Measurements from ENCODE around the gene CD52. TPM values are rescaled to one million over a fixed set of nuclear protein-coding genes. Genes with fewer than 3 reads are reported as not detected.
A peak's percentile ranks its signal among the peaks of the same experiment; 100 is the strongest.

The CD52 gene
- total RNA-seq, 6 donors from 2014 or later, result 74.4 to 437 (median 172) TPM

DNA sequence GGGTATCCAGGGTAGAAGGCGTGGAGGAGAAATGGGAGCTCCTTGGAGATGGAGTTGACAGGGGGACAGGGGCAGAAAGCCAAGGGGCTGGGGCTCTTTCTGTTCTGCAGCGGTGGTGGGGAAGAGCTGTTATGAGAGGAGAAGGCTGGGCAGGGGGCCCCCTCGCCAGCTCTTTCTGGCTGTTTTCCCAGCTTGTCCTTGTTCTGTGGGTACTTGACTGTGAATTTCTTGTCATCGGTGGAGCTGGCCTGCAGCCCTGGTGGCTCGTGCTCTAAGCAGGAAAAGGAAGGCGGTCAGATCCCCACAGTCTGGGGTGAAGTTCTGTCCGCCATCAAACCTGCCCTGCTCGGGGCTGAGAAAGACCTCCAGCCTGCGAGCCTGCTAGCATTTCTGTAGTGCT is 47.2 kb downstream of the CD52 start:
- ATAC-seq (ENCODE audit: low FRiP score in 2 of 2) (no peak), DNase-seq (no peak)
- Histone ChIP-seq H3K9me3 (no peaks in the 10 kb centered on the region), H3K27me3 (peaks cover 0 to 19% (median 11%) of the 10 kb centered on the region in 4 donors), H3K36me3 (no peaks in the 10 kb centered on the region), H3K4me1 (peaks cover 8 to 16% (median 11%) of the 10 kb centered on the region in 4 donors), H3K27ac (no peak overlapping the region), H3K4me3 (no peak overlapping the region)
- TF ChIP-seq, protein P1, sequence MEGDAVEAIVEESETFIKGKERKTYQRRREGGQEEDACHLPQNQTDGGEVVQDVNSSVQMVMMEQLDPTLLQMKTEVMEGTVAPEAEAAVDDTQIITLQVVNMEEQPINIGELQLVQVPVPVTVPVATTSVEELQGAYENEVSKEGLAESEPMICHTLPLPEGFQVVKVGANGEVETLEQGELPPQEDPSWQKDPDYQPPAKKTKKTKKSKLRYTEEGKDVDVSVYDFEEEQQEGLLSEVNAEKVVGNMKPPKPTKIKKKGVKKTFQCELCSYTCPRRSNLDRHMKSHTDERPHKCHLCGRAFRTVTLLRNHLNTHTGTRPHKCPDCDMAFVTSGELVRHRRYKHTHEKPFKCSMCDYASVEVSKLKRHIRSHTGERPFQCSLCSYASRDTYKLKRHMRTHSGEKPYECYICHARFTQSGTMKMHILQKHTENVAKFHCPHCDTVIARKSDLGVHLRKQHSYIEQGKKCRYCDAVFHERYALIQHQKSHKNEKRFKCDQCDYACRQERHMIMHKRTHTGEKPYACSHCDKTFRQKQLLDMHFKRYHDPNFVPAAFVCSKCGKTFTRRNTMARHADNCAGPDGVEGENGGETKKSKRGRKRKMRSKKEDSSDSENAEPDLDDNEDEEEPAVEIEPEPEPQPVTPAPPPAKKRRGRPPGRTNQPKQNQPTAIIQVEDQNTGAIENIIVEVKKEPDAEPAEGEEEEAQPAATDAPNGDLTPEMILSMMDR (IDR thresholded peaks at IDR 0.05), result no peak
- TF ChIP-seq POLR2A (IDR thresholded peaks at IDR 0.05) (no peak), POLR2AphosphoS5 (IDR thresholded peaks at IDR 0.05) (no peak), EP300 (IDR thresholded peaks at IDR 0.05) (no peak)
- WGBS, 2 donors, result 28 to 43% methylated on average over 9 of the region's 9 CpGs

DNA sequence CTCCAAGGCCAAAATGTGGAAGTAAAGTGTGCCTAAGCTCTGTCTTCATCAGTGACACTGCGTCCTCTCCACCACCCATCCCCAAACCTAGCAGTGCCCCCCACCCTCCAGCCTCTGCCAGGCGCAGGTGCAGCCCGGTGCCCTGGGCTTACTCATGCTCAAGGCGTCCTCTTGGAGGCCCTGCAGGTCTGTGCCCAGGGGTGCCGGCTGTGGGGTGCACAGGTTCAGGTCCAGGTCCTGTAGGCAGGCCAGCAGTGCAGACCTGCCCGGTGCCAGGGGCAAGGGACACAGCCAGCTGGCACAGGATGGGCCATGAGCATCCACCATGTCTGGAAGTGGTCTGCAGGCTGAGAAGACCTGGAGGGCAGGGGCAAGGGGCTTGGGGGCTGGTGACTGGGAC is 49.7 kb downstream of the CD52 start:
- ATAC-seq (ENCODE audit: low FRiP score in 2 of 2) (peak in 1 of 2 donors; percentile 7), DNase-seq (no peak)
- peaks cover 0 to 7% (median 0%) of the 10 kb centered on the region in 4 donors for H3K4me1 ChIP-seq
- H3K27ac ChIP-seq, result no peak overlapping the region
- WGBS, 2 donors, result 60 to 98% methylated on average over 1 to 6 of the region's 6 CpGs
- no peaks in the 10 kb centered on the region for H3K36me3 ChIP-seq
- no peaks in the 10 kb centered on the region for H3K9me3 ChIP-seq
- H3K27me3 ChIP-seq, result no peaks in the 10 kb centered on the region
- H3K4me3 ChIP-seq, result no peak overlapping the region
- TF ChIP-seq, protein P1 (IDR thresholded peaks at IDR 0.05), result no peak
- TF ChIP-seq POLR2AphosphoS5 (IDR thresholded peaks at IDR 0.05), result no peak

DNA sequence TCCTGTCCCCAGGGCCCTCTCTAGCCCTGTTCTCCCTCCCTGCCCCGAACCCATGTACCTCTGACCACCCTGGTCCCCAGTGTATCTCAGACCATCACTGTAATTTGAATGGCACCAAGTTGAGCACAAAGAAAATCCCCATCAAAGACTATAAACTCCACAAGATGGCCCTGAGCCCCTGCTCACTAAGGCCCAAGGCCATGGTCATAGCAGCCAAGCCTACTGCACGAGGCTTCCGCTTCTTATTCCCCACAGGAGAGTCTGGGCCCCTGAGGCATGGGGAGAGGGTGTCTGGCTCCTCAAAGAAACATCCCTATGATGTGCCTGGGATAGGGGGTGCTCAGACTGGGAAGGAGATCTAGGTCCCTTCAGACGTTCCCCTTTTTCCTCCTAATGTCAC is 50.2 kb downstream of the CD52 start:
- ATAC-seq (ENCODE audit: low FRiP score in 2 of 2), result no peak
- TF ChIP-seq EP300 (IDR thresholded peaks at IDR 0.05) (no peak), POLR2A (IDR thresholded peaks at IDR 0.05) (no peak), POLR2AphosphoS5 (IDR thresholded peaks at IDR 0.05) (no peak)
- TF ChIP-seq, protein P1 (IDR thresholded peaks at IDR 0.05), result no peak
- 81 to 90% methylated on average over 3 to 4 of the region's 4 CpGs for WGBS, 2 donors

DNA sequence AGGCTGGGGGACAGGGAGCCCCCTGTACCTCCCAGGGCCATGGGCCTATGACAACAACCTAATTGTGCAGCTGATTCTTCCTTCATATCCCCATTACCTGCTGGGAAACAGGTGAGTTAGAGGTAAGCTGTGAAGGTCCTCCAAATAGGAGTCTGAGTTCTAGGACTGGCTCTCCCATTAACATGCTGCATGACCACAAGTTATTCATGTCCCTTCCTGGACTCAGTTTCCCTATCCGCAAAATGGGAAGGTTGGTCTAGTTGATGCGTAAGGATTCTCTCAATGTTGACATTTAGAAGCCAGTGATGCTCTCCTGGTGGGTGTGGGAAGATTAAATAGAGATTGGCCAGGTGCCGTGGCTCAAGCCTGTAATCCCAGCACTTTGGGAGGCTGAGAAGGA is 50.7 kb downstream of the CD52 start:
- DNase-seq (no peak), ATAC-seq (ENCODE audit: low FRiP score in 2 of 2) (no peak)
- no peaks in the 10 kb centered on the region for H3K36me3 ChIP-seq
- H3K27me3 ChIP-seq, result no peaks in the 10 kb centered on the region
- H3K4me1 ChIP-seq, result peaks cover 0 to 7% (median 0%) of the 10 kb centered on the region in 4 donors
- H3K4me3 ChIP-seq, result no peak overlapping the region
- no peak overlapping the region for H3K27ac ChIP-seq
- TF ChIP-seq, protein P1 (IDR thresholded peaks at IDR 0.05), result no peak
- TF ChIP-seq POLR2A (IDR thresholded peaks at IDR 0.05), result no peak
- no peak for TF ChIP-seq EP300 (IDR thresholded peaks at IDR 0.05)
- no peak for TF ChIP-seq POLR2AphosphoS5 (IDR thresholded peaks at IDR 0.05)
- H3K9me3 ChIP-seq, result no peaks in the 10 kb centered on the region
- WGBS, 2 donors, result 93 to 94% methylated on average over 3 of the region's 3 CpGs

More for the DNA sequence above, 50.2 kb downstream of the CD52 start:
- H3K27ac ChIP-seq, result no peak overlapping the region
- peaks cover 0 to 7% (median 0%) of the 10 kb centered on the region in 4 donors for H3K4me1 ChIP-seq
- no peaks in the 10 kb centered on the region for H3K9me3 ChIP-seq
- no peaks in the 10 kb centered on the region for H3K27me3 ChIP-seq
- H3K4me3 ChIP-seq, result no peak overlapping the region
- H3K36me3 ChIP-seq, result no peaks in the 10 kb centered on the region
- no peak for DNase-seq

Other genes with a start within 250 kb of the CD52 start
- 10 to 100 TPM in 2 of 6 donors, 1 to 10 TPM in 4; 1.7 to 12.0 (median 8.8) TPM for gene PDIK1L, start 206.1 kb upstream of the CD52 start, total RNA-seq
- 1 to 10 TPM; 1.0 to 6.7 (median 4.7) TPM for gene FAM110D, start 158.9 kb upstream of the CD52 start, total RNA-seq
- not detected for gene C1orf232, start 149.0 kb upstream of the CD52 start, total RNA-seq
- gene ZNF593, start 148.1 kb upstream of the CD52 start, total RNA-seq, result 10 to 100 TPM in 5 of 6 donors, 1 to 10 TPM in 1; 9.8 to 46.5 (median 29.2) TPM
- not detected for gene ZNF593OS, start 146.1 kb upstream of the CD52 start, total RNA-seq
- 10 to 100 TPM; 20.4 to 98.5 (median 43.1) TPM for gene CNKSR1, start 140.5 kb upstream of the CD52 start, total RNA-seq
- not detected for gene CATSPER4, start 127.4 kb upstream of the CD52 start, total RNA-seq
- gene CEP85, start 83.8 kb upstream of the CD52 start, total RNA-seq, result 10 to 100 TPM; 10.1 to 16.8 (median 10.7) TPM
- 100 to 1,000 TPM in 4 of 6 donors, 10 to 100 TPM in 2; 39.1 to 271 (median 156) TPM for gene SH3BGRL3, start 37.9 kb upstream of the CD52 start, total RNA-seq
- gene UBXN11, start 11.3 kb upstream of the CD52 start, total RNA-seq, result 100 to 1,000 TPM in 2 of 6 donors, 10 to 100 TPM in 4; 25.7 to 194 (median 62.5) TPM
- 10 to 100 TPM in 3 of 6 donors, 1 to 10 TPM in 2, under 1 TPM in 1; 0.59 to 25.2 (median 11.1) TPM for gene CRYBG2, start 36.2 kb downstream of the CD52 start, total RNA-seq
- 1 to 10 TPM in 2 of 6 donors, under 1 TPM in 3, not detected in 1; 0.30 to 1.3 (median 0.72) TPM for gene ZNF683, start 54.8 kb downstream of the CD52 start, total RNA-seq
- gene LIN28A, start 92.9 kb downstream of the CD52 start, total RNA-seq, result 1 to 10 TPM in 2 of 6 donors, not detected in 4; 1.2 to 1.4 TPM
- gene DHDDS, start 114.4 kb downstream of the CD52 start, total RNA-seq, result 10 to 100 TPM; 25.6 to 53.0 (median 39.4) TPM
- 100 to 1,000 TPM; 166 to 378 (median 267) TPM for gene HMGN2, start 154.5 kb downstream of the CD52 start, total RNA-seq
- gene RPS6KA1, start 211.8 kb downstream of the CD52 start, total RNA-seq, result 100 to 1,000 TPM in 4 of 6 donors, 10 to 100 TPM in 2; 91.1 to 161 (median 120) TPM

Measured in upper lobe of left lung (tissue), 6 donors.